DMS153 treated with DMSO at 0.1 percent for 48 hours (cell line): ENCODE results near the gene ADARB2.

ENCODE experiments used
- DNase-seq: peaks from one replicate; lab custom pipeline; 2025; ENCODE audit not compliant: unreplicated experiment; lab: John Stamatoyannopoulos, UW

ADARB2 gene

DNA sequence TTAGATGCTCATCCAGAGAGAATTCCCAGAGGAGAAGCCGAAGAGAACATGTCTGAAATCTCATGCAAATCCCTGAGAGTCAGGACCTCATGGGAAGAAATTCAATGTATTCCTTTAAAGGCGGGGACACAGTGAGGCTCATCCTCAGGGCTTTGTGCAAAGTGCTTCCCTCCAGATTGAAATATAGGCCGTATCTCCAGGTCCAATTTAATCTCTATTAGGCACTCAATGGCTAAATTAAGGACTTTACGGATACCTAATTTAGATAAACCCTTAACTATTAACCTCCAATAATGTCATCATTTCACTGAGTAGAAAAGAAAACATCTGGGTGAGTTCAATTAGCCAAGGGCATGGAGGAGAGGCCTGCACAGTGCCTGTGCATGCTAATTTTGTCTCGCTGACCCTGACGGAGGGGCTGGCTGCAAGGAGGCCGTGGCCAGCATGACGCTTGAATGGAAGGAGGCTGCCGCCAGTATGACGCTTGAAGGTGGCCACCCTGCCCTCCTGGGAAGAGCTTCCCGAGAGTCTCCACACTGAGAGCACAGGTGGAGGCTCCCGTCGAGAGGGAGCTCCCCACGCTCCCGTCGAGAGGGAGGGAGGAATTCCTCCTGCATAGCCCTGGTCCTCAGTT lies 287.6 kb downstream of the ADARB2 start:
- DNase-seq: no peak

DNA sequence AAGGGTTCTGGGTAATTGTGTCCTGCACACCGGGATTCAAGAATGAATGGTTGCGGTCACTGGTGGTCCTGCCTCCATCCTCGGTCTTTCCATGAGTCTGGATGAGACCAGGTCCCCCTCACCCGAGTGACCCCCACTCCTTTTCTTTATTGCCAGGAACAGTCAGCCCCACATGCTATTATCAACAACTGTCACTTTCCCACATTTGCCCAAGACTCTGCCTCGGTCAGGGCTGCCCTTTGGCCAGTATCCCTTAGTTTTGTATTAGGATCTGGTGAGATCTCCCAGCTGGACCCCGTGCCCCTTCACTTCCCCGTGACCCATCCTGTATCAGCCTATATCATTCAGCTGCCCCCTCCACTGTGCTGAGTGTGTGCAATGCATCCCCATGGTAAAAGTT lies 288.3 kb downstream of the ADARB2 start:
- DNase-seq: no peak

DNA sequence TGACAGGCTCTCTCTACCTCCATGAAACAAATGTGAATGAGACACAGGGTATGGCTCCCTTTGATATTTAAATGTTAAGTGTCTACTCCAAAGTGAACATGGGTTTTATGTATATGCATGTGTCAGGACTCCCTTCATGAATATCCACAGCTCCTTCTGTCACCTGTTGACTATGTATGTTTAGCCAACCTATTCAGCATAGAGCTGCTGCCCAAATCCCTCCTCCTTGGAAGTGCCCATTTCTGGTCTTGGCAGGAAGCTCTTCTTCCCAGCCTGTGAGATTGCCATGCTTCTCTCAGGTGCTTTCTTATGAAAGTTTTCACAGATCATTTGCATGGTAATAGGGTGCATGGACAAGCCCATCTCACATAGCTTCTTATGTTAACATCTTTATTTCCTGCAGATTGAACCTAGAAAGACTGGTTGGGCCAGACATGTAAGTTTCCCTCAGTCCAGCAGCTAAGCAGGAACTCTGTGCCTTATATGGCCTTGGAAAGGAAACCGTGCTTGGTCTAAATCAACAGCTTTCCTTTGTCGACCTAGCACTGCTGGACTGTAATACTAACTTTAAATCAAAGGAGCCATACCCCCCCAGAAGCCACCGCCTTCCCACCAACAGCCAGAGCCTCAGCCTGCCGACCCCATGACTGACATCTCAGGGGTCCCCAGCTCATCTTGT lies 288.9 kb downstream of the ADARB2 start:
- no peak for DNase-seq

DNA sequence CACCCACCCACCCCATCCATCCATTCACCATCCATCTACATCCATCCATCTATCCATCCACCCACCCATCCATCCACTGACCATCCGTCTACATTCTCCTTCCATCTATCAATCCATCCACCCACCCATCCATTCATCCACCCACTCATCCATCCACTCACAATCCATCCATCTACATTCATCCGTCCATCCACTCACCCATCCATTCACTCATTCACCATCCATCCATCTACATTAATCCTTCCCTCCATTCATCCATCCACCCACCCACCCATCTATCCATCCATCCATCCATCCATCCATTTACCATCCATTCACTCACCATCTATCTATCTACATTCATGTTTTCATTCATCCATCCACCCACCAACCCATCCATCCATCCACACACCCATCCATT lies 292.5 kb downstream of the ADARB2 start:
- no peak for DNase-seq

DNA sequence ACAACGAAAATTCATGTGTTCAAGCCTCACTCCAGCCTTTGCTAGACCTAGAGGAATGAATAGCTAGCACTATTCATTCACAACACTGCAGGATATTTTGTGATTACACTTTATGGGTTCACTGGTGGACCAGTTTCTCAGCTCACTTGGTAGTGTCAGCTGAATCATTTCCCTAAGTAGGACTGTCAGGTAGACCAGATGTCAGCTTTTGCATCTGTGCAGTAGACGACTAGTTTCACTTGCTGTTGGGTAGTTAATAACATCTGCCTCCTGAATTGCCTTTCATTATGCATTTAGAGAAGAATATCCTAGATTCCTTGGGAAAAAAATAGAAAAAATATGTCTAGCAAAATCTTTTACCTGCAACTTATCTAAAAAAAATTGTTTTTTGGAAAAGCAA lies 296.4 kb downstream of the ADARB2 start:
- no peak for DNase-seq

DNA sequence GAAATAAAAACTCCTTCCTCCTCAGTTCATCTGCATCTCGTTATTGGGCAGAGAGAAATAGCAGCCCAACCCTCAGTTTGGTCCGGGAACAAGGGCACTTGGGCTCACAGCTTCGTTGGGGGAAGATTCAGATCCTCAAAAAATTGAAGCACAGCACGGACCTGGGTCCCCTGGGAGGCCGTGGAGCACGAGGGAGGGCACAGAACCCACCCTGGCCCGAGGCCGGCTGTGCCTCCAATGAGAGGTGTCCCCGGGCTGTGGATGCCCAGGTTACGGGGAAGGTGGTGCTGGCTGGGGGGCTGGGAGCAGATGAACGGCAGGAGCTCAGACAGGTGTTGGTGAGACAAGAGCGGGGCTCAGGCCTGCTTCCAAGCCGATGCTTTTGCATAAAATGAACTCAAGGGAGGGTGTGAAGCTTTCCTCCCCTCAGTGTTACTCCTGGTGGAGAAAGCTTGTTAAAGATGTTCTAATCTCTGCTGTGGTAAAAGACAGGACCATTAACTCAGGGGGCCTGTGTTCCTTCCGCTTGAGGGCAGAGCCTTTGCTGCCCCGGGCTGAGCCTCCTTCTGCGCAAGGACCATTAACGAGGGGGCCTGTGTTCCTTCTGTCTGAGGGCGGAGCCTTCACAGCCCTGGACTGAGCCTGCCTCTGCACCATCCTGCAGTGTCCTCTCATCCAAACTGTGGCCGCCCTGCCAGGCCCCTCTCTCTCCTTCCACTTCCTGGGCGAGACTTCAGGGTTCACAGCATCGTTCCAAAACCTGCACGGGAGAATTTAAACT lies 302.2 kb downstream of the ADARB2 start:
- peak; percentile 40 for DNase-seq

DNA sequence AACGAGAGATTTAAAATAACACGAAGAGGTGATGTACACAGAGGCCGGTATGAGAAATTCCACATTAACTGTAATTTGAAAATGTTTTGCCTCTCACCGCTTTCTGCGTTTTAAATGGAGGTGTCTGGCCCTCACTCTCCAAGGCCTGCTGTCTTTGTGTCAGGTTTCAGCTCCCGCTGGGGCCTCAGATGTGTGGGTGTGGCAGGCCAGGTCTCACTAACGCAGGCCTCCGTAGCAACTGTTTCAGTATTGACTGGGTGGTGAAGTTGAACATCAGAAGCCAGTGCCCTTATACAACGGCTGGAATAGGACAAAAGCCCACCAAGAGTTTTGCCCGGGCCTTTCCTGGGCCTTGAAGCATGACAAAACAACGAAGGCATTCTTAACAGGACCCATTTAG lies 303.1 kb downstream of the ADARB2 start:
- no peak for DNase-seq

DNA sequence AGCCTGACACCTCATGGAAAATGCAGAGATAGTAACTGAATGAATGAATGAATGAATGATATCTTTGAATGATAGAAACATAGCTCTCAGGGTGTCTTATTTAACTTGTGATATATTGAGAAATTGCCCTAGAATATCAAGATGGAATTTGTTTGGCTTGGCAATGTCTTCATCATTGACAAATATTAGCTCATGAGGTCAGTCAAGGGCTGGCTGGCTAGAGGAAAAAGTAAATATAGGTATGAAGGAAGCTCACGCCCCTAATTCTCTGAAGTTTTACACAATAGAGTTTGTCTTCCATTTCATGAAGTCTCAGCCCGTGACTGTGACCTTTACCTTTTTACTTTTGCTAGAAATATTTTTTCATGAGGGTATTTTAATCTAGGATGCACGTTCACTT lies 305.2 kb downstream of the ADARB2 start:
- no peak for DNase-seq

DNA sequence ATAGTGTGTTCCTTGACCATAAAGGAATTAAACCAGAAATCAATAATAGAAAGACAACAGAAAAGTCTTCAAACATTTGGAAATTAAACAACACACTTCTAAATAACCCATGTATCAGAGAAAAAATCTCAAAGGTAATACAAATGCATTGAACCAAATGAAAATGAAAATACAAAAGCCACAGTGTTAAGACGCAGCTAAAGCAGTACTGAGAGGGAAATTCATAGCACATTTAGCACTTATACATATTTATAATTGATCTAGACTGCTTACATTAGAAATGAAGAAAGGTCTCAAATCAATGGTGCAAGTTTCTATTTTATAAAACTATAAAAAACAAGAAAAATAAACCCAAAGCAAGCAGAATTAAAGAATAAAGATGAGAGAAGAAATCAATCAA lies 306.1 kb downstream of the ADARB2 start:
- no peak for DNase-seq

DNA sequence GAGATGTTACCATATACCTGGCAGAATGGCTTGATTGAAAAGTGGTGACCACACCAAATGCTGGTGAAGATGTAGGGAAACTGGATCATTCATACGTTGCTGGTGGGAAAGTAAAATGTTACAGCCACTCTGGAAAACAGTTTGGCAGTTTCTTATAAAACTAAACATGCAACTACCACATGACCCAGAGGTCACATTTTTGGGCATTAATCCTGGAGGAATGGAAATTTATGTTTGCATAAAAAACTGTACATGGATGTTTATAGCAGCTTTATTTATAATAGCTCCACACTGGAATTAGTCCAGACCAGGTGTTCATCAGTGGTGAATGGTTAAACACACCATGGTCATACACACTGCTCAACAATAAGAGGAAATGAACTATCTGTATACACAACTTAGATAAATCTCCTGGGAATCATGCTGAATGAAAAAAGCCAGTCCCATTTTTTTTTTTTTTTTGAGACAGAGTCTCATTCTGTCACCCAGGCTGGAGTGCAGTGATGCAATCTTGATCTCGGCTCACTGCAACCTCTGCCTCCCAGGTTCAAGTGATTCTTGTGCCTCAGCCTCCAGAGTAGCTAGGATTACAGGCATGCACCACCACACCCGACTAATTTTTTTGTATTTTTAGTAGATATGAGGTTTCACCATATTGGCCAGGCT lies 309.7 kb downstream of the ADARB2 start:
- peak; percentile 5 for DNase-seq

DNA sequence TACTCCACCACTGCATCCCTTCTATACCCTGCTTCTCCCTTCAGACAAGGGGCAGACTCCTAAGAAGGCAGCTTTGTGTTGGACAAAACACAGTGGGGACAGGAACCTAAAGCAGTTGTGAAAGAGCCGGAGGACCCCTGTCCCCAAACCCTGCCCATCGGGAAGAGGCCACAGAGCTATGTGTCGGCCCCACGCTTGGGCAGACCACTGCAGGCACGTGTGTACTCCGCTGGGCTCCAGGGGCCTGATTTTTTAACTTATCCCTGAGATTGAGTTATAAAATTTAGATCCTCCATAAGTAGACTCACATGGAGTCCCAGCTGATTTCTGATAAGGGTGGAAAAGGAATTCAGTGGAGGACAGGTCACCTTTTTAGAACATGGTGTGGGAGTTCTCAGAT lies 310.5 kb downstream of the ADARB2 start:
- DNase-seq: no peak

DNA sequence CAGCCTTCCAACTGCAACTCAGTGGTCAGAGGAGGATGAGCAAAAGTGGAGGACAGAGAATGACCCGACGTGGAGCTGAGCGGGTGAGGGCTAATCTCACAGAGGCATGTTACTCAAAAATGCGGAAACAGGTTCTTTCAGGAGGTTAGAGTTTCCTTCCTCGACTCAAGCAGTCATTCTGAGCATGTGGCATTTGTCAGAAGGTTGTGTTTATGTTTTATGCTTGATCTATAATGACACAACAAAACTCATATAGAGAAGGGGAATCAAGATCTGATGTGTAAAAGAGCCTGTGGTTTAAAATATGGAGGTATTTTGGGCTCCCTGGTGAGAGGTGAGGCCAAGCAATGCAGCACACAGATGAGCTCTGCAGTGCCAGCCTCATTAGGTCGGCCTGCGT lies 311.4 kb downstream of the ADARB2 start:
- DNase-seq: no peak

DNA sequence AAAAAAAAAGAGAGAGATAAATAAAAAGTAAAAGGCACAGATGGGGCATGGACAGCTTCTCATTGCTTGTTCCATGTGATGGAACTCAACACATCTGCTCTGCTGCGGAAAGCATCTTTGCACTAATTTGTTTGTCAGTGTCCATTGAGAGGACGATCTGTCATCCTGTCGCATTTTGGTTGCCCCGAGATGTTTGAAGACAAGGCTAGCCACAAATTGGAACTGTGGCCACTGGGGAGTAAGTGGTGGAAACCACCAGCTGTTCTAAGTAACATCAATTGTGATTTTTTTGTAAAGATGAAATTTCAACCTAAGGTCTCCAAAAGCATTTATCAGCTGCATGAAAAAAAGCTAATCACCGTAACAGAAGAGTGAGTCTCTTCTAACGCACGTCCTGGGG lies 312.7 kb downstream of the ADARB2 start:
- DNase-seq: no peak

DNA sequence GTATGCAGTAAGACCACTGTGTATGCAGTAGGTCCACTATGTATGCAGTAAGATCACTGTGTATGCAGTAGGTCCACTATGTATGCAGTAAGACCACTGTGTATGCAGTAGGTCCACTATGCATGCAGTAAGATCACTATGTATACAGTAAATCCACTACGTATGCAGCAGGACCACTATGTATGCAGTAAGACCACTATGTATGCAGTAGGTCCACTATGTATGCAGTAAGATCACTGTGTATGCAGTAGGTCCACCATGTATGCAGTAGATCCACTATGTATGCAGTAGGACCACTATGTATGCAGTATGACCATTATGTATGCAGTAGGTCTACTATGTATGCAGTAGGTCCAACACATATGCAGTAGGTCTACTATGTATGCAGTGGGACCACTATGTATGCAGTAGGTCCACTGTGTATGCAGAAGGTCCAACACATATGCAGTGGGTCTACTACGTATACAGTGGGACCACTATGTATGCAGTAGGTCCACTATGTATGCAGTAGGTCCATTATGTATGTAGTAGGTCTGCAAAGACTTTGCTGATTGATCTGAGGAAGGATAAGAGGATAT lies 313.6 kb downstream of the ADARB2 start:
- no peak for DNase-seq

DNA sequence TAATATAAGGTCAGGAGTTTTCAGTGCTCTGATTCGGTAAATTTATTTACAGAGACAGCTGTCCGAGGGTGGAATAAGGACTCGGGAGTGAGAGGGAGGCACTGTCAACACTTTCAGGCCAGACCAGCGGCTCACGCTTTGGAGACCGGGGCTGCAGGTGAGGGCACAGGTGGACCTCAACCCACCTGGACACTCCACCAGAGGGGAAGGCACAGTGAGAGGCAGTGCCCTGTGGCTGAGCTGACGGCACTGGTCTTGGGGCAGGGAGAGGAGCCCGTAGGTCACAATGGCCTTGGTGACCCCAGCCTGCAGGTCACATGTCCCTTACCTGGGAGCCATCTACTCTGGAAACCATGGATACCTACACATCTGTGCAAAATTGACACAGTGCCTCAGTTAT lies 315.1 kb downstream of the ADARB2 start:
- DNase-seq: no peak

DNA sequence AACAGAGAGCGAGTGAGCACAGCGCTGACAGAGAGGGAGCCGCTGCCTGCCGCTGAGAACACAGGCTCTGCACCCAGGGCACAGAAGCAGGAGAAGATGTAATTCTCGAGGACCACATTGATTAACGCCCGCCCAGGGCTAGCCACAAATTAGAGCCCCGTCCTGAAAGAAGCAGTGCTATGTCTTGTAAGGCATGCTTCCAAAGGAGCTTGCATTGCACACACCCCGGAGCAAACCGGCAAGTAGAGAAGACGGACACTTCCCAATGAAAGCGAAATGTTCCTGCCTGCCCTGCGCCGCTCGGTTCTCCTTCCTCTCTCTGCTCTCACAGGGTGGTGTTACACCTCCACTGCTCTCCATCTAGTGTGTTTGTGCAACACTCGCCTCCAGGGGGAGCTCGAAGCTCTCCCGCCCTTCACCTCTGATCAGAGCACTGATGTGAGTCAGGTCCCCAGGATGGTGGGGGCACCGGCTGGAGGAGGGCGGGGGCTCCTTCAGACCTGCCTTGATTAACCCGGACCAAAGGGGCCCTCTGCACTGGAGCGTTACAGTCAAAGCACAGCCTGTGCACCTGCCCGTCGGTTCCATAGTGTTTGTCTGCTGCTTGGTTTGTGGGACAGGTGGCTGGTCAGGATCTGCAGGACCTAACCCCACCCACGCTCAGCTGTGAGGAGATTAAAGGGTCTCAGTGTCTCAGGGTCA lies 316.5 kb downstream of the ADARB2 start:
- DNase-seq: peak; percentile 50

DNA sequence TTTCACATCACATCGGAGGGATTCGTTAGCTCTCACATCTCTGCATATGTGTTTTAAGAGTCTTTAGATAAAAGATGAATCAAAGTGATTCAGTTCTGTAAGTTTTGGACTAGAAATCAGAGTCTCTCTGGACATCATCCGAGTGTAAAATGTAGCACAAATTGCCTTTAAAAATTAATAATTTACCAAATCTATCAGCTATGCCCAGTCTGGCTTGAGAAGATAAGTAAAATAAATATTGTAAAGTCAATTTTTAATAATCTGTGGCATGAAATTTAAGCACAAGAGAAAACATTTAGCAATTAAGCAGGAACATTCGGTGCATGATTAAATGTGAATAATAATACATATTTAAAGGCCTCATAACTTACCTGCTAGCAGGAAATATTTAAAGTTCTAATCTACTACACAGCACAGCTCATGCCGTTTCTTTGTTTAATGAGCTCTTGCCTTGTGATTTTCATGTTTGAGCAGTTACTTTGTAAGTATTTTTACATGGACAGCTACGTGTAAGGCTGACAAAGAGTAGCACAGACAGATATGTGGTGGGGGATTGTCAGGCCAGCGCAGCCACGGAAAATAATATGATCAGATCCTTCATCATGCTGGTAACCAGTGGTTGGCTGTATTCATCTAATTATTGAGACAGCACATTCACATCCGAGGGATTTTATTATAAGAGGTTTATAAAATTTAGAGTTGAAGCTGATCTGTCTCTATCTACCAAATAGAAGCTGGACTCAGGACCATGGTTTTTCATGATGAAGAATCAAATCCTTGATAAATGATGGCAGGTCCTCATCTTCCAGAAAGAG lies 317.3 kb downstream of the ADARB2 start:
- DNase-seq: no peak

DNA sequence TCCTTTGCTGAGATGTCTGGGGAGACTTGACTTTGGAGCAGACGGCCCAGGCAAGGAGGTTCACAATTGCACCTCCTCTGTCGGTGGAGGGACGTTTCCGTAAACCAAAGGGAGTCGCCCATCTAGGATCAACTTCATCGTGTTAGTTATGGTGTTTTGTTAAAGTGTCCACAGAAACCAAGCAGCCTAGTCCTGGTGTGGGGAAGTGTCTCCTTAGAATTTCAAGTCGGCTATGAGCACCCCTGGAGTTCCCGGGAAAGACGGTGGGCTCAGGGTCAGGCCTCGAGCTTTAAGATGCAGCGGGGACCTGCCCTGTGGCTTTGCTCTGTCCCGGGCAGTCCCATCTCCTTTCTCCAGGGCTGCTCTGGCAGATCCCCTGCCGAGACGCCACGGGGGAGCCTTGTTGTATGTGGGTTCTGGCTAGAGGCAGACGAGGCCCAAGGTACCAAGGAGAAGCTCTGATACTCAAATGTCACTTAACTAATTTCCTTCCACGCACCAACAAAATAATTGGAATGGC lies 319.2 kb downstream of the ADARB2 start:
- DNase-seq: no peak

DNA sequence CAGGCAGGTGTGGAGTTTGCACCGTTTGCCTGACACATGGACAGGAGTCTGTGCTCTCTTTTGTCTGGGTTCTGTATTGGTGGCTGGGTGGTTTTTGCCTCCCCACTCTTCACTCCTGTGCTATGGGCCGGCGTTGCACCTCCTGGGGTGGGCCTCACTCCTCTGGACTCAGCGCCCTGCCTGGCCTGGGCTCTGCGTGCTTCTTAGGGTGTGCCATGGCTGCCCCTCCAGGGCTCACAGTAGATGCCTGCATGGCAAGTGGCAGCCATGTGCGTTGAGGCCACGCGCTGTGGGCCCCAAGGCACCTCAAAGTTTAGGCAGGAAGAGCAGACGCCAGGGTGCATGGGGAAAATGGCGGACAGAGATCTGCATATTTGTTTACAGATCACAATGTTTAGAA lies 319.8 kb downstream of the ADARB2 start:
- no peak for DNase-seq
